RWPE1 (cell line): Measurements from ENCODE around the gene TPRX1.
"Not testable (repeated sequence)": the region's sequence is repeated elsewhere in the genome, so short reads cannot be mapped to it uniquely, and the experiment has no call there.

Source experiments
- CTCF ChIA-PET: fragments of 350-600 bp; sonication (Branson Sonifier 250); formaldehyde crosslinking; extraction: SDS; loops from one replicate; lab custom pipeline; 2021; lab: Yijun Ruan, JAX
- POLR2A ChIA-PET: fragments of 400-600 bp; formaldehyde crosslinking; extraction: SDS; loops from one replicate; lab custom pipeline; 2020; ENCODE audit warnings: antibody characterized with exemption; ENCODE audit not compliant: low non-redundant PET; lab: Yijun Ruan, JAX
- DNase-seq: peaks from one replicate; pipeline ENCODE4 v3.0.0; 2012; ENCODE audit warnings: low spot score
- H3K27ac ChIP-seq: fragments of 450-650 bp; 2 replicates; pipeline ENCODE4 v1.5.1; 2017
- TF ChIP-seq, protein P1 (sequence below): fragments of 450-650 bp; conservative IDR thresholded peaks from 2 replicates; pipeline ENCODE4 v1.5.1; 2017; ENCODE audit warnings: low read depth, mild to moderate bottlenecking

TPRX1 gene, protein sequence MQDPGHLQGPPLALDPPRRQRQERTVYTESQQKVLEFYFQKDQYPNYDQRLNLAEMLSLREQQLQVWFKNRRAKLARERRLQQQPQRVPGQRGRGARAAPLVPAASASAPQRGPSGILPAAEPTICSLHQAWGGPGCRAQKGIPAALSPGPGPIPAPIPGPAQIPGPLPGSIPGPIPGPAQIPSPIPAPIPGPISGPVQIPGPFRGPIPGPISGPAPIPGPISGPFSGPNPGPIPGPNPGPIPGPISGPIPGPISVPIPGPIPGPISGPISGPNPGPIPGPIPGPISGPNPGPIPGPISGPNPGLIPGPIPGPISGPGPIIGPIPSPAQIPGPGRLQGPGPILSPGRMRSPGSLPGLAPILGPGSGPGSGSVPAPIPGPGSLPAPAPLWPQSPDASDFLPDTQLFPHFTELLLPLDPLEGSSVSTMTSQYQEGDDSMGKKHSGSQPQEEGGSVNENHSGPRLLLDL

DNA sequence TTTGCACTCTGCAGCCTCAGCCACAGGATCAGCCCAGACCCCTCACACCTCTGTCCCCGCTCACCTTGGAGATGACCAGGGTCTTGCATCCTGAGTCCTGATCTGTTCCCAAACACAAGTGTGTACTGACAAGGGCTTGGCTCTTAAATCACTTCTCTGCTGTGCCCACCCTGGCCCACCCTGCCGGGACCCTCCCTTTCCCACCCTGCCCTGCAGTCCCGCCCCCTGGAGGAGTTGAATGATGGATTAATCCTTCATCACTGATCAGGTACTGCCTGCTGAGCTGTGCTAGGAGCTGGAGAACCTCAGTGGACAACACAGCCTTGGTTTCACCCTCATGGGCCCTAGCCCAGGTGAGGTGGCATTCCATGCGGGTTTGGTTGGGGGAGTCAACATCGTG, at the start of gene TPRX1:
Gene TPRX1, minus strand, starts transcription at position 101 of the 400 bp plus-strand sequence. Its CDS starts 12 bp downstream, at position 89.
- POLR2A ChIA-PET, H3K27ac ChIP-seq, DNase-seq, CTCF ChIA-PET: not testable (repeated sequence)

DNA sequence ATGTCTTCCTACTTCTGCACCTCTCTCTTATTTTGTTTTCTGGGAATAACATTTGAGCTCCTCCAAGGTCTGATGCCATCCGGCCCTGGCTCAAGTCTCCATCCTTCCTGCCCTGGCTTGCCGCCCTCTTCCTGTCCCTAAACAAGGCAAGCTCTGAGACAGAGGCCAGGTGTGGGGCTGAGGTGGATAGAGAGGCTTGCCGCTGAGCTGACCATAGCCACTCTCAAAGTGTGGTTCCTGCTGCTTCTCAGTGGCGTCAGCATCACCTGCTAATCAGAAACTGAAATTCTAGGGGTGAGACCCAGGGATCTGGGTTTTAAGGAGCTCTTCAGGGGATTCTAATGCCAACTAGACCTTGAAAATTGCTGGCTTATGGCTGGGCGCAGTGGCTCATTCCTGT, 48.7 kb upstream of the TPRX1 start:
- no peak for DNase-seq
- no peak overlapping the region for H3K27ac ChIP-seq
- TF ChIP-seq, protein P1, sequence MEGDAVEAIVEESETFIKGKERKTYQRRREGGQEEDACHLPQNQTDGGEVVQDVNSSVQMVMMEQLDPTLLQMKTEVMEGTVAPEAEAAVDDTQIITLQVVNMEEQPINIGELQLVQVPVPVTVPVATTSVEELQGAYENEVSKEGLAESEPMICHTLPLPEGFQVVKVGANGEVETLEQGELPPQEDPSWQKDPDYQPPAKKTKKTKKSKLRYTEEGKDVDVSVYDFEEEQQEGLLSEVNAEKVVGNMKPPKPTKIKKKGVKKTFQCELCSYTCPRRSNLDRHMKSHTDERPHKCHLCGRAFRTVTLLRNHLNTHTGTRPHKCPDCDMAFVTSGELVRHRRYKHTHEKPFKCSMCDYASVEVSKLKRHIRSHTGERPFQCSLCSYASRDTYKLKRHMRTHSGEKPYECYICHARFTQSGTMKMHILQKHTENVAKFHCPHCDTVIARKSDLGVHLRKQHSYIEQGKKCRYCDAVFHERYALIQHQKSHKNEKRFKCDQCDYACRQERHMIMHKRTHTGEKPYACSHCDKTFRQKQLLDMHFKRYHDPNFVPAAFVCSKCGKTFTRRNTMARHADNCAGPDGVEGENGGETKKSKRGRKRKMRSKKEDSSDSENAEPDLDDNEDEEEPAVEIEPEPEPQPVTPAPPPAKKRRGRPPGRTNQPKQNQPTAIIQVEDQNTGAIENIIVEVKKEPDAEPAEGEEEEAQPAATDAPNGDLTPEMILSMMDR: no peak
- CTCF ChIA-PET: interaction anchor here (0.6 to 1.6 kb wide), 4 partner anchors 11 to 198 kb away, joined by 3 to 8 read pairs (median 4); no protein-coding TSS in a partner anchor
- POLR2A ChIA-PET: no interaction called here

DNA sequence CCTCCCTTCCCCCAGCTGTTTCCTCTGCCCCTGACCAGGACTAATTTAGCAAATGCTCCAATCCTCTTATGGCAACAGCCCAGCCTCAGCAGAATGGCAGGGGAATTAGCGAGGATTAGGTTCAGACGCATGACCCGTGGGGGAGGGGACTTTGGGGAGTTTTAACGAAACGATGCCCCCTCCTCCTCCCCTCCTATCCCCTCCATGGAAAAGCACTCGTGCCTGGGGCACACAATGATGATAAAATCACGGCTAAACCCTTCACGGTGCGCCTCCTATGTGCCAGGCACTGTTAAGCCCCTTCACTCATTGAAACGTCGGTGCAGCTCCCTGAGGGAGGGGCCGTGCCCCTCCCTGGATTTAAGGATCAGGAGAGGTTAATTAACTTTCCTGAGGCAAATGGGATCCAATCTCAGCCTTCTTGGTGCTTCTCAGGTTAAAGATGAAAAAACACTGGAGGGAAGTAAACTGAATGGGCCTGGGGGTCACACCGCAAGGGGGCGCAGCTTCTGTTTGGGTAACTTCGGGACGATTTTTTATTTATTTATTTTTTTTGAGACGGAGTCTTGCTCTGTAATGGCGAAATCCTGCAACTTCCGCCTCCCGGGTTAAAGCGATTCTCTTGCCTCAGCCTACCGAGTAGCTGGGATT, 44.6 kb upstream of the TPRX1 start:
- POLR2A ChIA-PET: no interaction called here

DNA sequence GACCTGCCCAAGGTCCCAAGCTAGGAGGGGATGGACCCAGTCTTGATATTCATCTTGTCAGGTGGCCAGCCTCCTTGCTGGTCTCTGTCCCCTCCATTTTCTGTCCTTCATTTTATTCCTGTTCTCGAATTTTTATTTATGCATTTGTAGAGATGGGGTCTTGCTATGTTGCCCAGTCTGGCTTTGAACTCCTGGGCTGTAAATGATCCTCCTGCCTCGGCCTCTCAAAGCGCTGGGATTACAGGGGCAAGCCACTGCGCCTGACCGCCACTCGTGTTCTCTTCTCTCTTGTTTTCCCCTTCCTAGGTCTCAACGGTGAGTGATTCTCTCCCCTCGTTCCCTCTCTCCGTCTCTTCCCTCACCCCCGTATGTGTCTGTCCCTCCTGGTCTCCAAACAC, 44.1 kb upstream of the TPRX1 start:
- POLR2A ChIA-PET: no interaction called here
- CTCF ChIA-PET: interaction anchor here (0.7 kb wide), 1 partner anchor 540 kb away, joined by 3 read pairs; no protein-coding TSS in a partner anchor
- TF ChIP-seq, protein P1: no peak
- DNase-seq: no peak
- no peak overlapping the region for H3K27ac ChIP-seq

More for the DNA sequence above, 44.6 kb upstream of the TPRX1 start:
- DNase-seq: no peak
- CTCF ChIA-PET: interaction anchor here (0.6 to 1.3 kb wide), 5 partner anchors 17 to 541 kb away, joined by 3 to 5 read pairs (median 4); partner anchors contain the start of genes EHD2 and SULT2A1
- no peak overlapping the region for H3K27ac ChIP-seq
- TF ChIP-seq, protein P1: peak; percentile 44

DNA sequence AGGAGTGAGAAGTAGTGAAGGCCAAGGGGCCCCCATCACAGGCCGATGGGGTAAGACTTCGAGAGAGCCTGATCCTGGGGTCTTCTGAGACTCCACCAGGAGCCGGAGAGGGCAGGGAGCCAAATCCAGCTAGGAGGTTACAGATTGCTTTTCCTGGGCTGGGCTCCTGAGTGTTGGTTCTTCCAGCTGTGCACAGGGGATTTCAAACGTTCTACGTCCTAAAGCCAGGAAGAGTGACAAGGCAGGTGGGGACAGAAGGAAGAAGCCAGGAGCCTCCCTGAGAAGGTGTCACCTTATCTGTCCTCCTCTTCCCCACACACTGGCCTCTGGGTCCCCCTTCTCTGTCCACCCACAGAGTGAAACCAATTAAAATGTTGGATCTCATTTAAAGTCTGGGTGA, 38.6 kb upstream of the TPRX1 start:
- ChIA-PET POLR2A (no interaction called here), CTCF (interaction anchor here (1.2 kb wide), 1 partner anchor 9 kb away, joined by 3 read pairs; no protein-coding TSS in a partner anchor)
- TF ChIP-seq, protein P1: no peak
- no peak overlapping the region for H3K27ac ChIP-seq
- no peak for DNase-seq

DNA sequence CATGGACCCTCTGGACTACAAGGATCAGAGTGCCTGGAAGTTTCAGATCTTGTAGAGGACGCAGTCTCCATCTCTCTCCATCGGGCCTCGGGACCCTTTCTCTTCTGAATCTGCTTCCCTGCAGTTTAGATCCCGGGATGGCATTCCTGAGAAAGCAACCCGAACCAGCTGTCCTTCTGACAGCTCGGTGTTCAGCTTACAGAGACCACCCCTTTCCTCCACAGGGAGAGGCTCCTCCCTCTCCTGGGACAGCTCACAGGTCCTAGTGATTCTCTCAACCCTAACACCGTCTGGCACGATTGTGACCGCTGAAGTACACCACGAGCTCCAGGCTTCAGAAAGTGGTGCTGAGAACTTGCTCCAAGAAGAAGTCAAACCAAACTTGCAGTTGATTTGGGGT, 35.6 kb upstream of the TPRX1 start:
- POLR2A ChIA-PET: no interaction called here
- CTCF ChIA-PET: interaction anchor here (0.6 kb wide), 1 partner anchor 42 kb away, joined by 7 read pairs; no protein-coding TSS in a partner anchor
- H3K27ac ChIP-seq: no peak overlapping the region
- DNase-seq: no peak
- TF ChIP-seq, protein P1: no peak
